Effector memory CD8-positive, alpha-beta T cell (primary cell): ENCODE measurements around the gene CLIP3.
"Not testable (repeated sequence)": the region's sequence is repeated elsewhere in the genome, so short reads cannot be mapped to it uniquely, and the experiment has no call there.

Source experiments
- ATAC-seq: fragments of 150-1000 bp; cut with Tn5 transposase; replicated peaks from 2 replicates; pipeline ENCODE4 v1.10.0; 2021; ENCODE audit warnings: mild to moderate bottlenecking, moderate library complexity
- DNase-seq, 3 experiments: peaks; one replicate each; pipeline ENCODE4 v3.0.0; 2021
- H3K27ac Mint-ChIP-seq, 2 donors: one replicate each; pipeline ENCODE4 v1.8.0; 2022; ENCODE audit warnings: mild to moderate bottlenecking in 2 of 2, mixed read lengths in 2 of 2, moderate library complexity in 2 of 2
- H3K27me3 Mint-ChIP-seq, 2 donors: one replicate each; pipeline ENCODE4 v1.8.0; 2022; ENCODE audit warnings: mixed read lengths in 2 of 2
- H3K36me3 Mint-ChIP-seq: one replicate; pipeline ENCODE4 v1.8.0; 2022; ENCODE audit warnings: mild to moderate bottlenecking, moderate library complexity, mixed read lengths; ENCODE audit not compliant: insufficient read depth
- H3K4me1 Mint-ChIP-seq, 2 donors: one replicate each; pipeline ENCODE4 v1.8.0; 2022; ENCODE audit warnings: low read depth in 2 of 2, mixed read lengths in 2 of 2
- H3K4me3 Mint-ChIP-seq, 2 donors: one replicate each; pipeline ENCODE4 v1.8.0; 2022; ENCODE audit warnings: mild to moderate bottlenecking in 2 of 2, mixed read lengths in 2 of 2, moderate library complexity in 2 of 2
- H3K9me3 Mint-ChIP-seq, 2 donors: one replicate each; pipeline ENCODE4 v1.8.0; 2022; ENCODE audit warnings: mixed read lengths in 2 of 2

Gene CLIP3

DNA sequence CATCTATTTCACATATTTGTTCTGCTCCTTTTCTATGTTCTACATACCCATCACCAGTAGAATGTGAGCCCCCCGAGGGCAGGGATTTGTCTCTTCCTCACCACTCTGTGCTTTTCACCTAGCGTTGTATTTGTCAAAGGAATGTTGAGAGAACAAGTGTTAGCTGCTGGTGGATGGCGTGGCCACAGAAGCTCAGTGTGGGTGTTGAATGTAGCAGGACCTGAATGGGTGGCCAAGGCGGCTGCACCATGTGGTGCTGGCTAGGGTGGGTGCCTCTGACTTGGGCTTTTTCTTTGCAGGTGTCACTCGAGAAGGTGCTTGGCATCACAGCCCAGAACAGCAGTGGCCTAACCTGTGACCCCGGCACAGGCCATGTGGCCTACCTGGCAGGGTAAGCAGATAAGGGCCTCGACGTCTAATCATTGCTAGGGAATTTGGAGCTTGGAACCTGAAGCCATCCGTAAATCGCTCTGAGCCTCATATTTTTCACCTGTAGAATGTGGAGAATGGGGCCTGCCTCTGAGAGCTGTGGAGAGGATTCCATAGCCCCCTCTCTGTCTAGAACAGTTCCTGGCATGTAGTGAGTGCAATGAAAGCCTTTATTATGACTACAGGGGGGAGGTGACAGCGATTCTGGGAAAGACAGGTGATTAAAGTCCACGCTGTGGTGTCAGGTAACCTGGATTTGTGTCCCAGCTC, 26.0 kb upstream of the CLIP3 start:
- no peak overlapping the region for H3K4me3 Mint-ChIP-seq

DNA sequence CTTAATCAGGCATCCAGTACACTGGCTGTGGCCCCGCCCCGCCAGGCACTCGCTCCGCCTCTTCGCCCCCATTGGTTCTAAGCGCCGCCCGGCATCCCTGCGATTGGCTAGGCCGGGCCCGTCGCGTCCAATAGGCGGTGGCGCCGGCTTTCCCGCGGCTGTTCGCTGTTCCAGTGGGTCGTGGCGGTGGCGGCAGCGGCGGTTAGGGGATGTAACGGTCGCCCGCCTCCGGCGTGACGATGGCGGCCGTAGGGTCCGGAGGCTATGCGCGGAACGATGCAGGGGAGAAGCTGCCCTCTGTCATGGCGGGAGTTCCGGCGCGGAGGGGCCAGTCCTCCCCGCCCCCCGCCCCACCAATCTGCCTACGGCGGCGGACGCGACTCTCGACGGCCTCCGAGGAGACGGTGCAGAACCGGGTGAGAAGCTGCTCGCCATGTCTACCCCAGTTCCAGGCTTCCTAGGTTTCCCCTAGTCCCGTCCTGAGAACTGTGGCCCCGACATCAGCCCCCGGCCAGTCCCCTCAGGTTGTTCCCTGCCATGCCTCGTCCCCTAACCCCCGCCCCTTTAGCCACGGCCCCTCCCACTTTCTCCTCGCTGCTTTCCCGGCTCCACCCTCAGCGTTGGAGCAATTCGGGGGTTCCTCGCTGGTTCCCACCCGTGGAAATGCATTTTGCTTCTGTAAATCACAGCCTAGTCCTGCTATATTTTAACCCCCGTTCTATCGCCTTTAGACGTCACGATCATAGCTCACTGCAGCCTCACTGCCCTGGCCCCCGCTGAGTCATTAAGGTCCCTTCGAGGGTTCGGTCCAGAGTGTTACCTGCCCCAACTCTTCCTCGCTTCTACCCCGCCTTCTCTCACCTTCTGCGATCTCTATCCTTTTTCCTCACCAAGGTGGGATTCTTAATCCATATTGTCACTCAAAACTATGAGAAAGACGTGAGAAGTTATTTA, 22.3 kb upstream of the CLIP3 start, which contains the start of gene WDR62:
WDR62 (plus strand) TSS at position 165 of the 954 bp plus-strand sequence; CDS start at position 240, 75 bp downstream.
- H3K27me3 Mint-ChIP-seq: no peaks in the 10 kb centered on the region
- peaks cover 14% of the 10 kb centered on the region for H3K36me3 Mint-ChIP-seq
- DNase-seq (peak in 2 of 3 experiments; percentile 93), ATAC-seq (peak; percentile 69)
- H3K9me3 Mint-ChIP-seq: no peaks in the 10 kb centered on the region
- peak within 1 kb of the TSS; percentile 87 to 88 for H3K4me3 Mint-ChIP-seq
- peak within 1 kb of the TSS; percentile 86 to 96 for H3K27ac Mint-ChIP-seq
- peaks cover 5 to 13% of the 10 kb centered on the region in 2 donors for H3K4me1 Mint-ChIP-seq

More for the DNA sequence above, 26.0 kb upstream of the CLIP3 start:
- H3K4me1 Mint-ChIP-seq: peaks cover 5 to 7% of the 10 kb centered on the region in 2 donors
- no peak for ATAC-seq
- H3K36me3 Mint-ChIP-seq: peaks cover 14% of the 10 kb centered on the region
- H3K27me3 Mint-ChIP-seq: no peaks in the 10 kb centered on the region
- DNase-seq: no peak
- no peak overlapping the region for H3K27ac Mint-ChIP-seq
- H3K9me3 Mint-ChIP-seq: no peaks in the 10 kb centered on the region

DNA sequence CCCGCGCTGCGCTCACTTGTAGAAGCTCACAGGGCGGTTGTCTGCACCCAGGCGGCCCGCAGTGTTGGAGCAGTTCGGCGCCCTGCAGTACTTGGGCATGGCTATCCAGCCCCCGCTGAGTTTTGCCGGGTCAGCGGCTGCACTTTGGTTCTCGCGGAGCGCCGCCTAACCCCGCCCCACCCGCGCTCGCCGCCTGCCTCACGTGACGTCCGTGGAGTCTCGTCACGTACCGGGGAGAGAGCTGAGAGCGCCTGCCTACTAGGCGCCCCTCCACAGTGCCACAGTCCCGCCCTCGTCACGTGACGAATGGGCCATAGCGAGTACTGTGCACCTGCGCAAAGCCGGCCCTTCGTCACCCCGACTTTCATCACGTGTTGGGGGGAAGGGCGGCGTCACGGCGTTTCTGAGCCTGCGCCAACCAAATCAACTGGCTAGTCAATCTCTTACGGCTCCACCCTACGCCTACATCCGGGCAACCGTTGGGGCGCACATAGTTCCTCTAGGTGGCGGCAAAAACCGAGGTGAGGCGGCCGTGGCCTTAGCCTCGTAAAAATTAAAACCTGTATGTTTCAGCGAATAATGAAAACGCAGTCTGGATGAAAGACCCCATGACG, 21.6 kb upstream of the CLIP3 start, which contains the start of gene THAP8:
THAP8 (minus strand) TSS at position 167 of the 614 bp plus-strand sequence; CDS start at position 99, 68 bp downstream.
- ATAC-seq: peak; percentile 82
- Mint-ChIP-seq H3K4me3 (peak within 1 kb of the TSS; percentile 87 to 88), H3K4me1 (peaks cover 5 to 13% of the 10 kb centered on the region in 2 donors)

DNA sequence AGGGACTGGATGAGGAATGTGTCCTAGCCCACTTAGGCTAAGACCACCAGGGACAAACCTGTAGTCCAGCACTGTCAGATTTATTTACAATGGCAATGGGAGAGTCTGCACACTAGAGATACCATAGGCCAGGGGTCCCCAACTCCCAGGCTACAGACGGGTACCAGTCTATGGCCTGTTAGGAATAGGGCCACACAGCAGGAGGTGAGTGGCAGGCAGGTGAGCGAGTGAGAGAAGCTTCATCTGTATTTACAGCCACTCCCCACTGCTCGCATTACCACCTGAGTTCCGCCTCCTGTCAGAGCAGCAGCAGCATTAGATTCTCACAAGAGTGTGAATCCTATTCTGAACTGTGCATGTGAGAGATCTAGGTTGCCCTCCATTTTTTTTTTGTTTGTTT, 19.0 kb upstream of the CLIP3 start:
- H3K27ac Mint-ChIP-seq: no peak overlapping the region
- no peak for ATAC-seq
- DNase-seq: no peak
- peaks cover 5 to 13% of the 10 kb centered on the region in 2 donors for H3K4me1 Mint-ChIP-seq
- no peaks in the 10 kb centered on the region for H3K9me3 Mint-ChIP-seq
- H3K4me3 Mint-ChIP-seq: no peak overlapping the region
- no peaks in the 10 kb centered on the region for H3K27me3 Mint-ChIP-seq
- peaks cover 14% of the 10 kb centered on the region for H3K36me3 Mint-ChIP-seq

More for the DNA sequence above, 21.6 kb upstream of the CLIP3 start, which contains the start of gene THAP8:
- Mint-ChIP-seq H3K27ac (peak within 1 kb of the TSS; percentile 86 to 96), H3K9me3 (no peaks in the 10 kb centered on the region), H3K27me3 (no peaks in the 10 kb centered on the region), H3K36me3 (peaks cover 14% of the 10 kb centered on the region)
- DNase-seq: peak; percentile 99 to 100 (median 100)

DNA sequence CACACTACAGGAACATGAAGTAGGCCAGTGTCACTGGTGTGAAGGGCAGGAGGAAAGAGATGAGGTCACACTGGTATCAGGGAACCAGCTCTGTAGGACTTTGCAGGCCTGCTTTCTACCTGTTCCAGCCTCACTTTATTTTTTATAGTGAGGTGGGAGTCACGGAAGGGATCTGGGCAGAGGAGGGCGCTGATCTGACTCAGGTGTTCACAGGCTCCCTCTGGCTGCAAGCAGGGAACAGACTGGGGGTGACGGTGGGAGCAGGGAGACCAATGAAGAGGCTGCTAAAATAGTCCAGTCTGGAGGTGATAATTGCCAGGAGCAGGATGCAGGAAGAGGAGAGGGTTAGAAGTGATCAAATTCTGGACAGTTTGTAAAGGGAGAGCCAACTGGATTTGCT, 18.6 kb upstream of the CLIP3 start:
- Mint-ChIP-seq H3K27ac (no peak overlapping the region), H3K27me3 (no peaks in the 10 kb centered on the region), H3K4me3 (no peak overlapping the region), H3K9me3 (no peaks in the 10 kb centered on the region), H3K4me1 (peaks cover 6 to 13% of the 10 kb centered on the region in 2 donors), H3K36me3 (peaks cover 13% of the 10 kb centered on the region)
- DNase-seq (no peak), ATAC-seq (no peak)

DNA sequence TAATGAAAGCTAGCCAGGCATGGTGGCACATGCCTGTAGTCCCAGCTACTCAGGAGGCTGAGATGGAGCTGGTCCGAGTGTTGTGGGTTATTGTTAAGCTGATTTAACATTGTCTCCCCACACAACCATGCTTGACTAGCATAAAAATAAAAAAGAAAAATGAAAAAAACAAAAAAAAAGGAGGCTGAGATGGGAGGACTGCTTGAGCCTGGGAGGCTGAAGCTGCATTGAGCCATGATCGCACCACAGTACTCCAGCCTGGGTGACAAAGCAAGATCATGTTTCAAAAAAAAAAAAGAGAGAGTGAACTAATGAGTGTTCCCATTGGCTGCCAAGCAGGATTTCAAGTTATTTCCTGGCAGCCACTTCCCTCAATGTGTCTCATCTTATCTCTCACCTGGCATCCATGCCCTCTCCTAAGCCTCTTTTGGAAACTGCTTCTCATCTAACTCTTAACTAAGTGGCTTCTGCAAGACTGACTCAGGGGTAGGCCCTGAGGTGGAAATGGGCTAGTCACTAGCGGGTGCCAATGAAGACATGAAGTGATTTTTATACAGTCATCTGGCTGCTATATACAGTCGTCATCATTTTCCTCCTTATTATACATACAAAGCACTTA, 16.5 kb upstream of the CLIP3 start:
- Mint-ChIP-seq H3K27me3 (no peaks in the 10 kb centered on the region), H3K4me3 (no peak overlapping the region), H3K4me1 (peaks cover 4 to 6% of the 10 kb centered on the region in 2 donors), H3K9me3 (no peaks in the 10 kb centered on the region), H3K27ac (no peak overlapping the region), H3K36me3 (peaks cover 5% of the 10 kb centered on the region)
- ATAC-seq (no peak), DNase-seq (no peak)

DNA sequence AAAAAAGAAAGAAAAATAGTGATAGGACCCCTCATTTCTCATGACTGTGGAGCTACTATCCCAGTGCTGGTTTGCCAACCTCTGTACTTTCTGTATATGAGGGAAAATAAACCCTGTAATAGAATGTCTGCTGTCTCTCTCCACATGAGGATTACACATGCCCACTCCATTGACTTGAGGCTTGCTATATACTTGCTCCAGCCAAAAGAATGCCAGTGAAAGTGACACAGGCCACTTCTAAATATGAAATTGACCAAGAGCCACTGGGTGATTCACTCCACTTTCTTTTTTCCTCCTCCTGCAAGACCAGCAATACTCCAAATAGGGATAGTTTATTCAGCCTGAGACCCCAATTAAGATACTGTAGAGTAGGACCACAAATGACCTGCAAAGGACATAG, 15.2 kb upstream of the CLIP3 start:
- Mint-ChIP-seq H3K27me3 (no peaks in the 10 kb centered on the region), H3K4me3 (no peak overlapping the region), H3K36me3 (peaks cover 3% of the 10 kb centered on the region), H3K27ac (no peak overlapping the region), H3K4me1 (peaks cover 1 to 4% of the 10 kb centered on the region in 2 donors), H3K9me3 (no peaks in the 10 kb centered on the region)
- no peak for DNase-seq
- no peak for ATAC-seq

DNA sequence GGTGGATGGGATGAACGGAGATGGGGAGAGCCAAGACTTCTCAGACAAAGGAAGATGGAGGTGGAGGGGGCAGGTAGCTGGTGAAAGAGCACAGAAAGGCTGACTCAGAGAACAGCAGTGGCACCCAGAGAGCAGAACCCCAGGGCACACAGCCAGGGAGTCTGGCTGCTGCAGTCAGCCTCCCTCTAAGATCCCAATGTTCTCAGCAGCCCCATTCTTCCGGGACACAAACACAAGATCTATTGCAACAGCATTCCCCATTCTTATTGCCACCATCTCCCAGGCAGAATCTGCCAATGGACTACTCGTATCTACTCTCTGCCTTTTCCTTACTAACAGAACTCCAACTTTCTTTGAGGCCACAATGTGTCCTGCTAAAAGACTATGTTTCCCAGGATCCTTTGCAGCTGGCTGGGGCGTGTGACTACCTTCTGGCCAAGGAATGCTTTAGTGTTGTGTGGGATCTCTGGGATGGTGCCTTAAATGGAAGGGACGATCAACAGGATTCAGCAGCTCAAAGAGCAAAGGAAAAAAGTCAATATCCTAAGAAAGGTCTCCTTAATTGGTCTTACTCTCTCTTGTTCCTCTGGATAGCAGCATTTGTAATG, 13.9 kb upstream of the CLIP3 start:
- Mint-ChIP-seq H3K4me3 (no peak overlapping the region), H3K9me3 (no peaks in the 10 kb centered on the region), H3K4me1 (peaks cover 1 to 4% of the 10 kb centered on the region in 2 donors), H3K36me3 (peaks cover 3% of the 10 kb centered on the region), H3K27me3 (no peaks in the 10 kb centered on the region), H3K27ac (no peak overlapping the region)
- no peak for DNase-seq
- ATAC-seq: no peak

DNA sequence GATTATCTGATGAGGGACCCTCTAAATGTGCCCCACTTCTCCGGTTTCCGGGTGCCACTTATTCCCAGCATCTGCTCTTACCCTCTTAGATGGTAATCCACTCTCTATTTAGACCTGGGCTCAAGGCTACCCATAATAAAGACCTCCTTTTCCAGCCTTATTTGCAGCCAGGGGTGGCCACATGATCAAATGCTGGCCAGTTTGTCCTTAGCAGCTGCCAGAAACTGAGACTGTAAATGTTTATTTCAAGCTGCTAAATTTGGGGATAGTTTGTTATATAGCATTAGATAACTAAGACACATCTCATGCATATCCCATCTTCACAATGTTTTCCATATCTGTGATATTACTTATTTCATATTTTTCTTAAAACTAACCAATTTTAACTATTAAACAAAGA, 11.3 kb upstream of the CLIP3 start:
- H3K27ac Mint-ChIP-seq: no peak overlapping the region
- peaks cover 3% of the 10 kb centered on the region for H3K36me3 Mint-ChIP-seq
- H3K4me3 Mint-ChIP-seq: no peak overlapping the region
- DNase-seq (no peak), ATAC-seq (no peak)
- H3K9me3 Mint-ChIP-seq: no peaks in the 10 kb centered on the region
- H3K27me3 Mint-ChIP-seq: no peaks in the 10 kb centered on the region
- peaks cover 0 to 4% of the 10 kb centered on the region in 2 donors for H3K4me1 Mint-ChIP-seq

DNA sequence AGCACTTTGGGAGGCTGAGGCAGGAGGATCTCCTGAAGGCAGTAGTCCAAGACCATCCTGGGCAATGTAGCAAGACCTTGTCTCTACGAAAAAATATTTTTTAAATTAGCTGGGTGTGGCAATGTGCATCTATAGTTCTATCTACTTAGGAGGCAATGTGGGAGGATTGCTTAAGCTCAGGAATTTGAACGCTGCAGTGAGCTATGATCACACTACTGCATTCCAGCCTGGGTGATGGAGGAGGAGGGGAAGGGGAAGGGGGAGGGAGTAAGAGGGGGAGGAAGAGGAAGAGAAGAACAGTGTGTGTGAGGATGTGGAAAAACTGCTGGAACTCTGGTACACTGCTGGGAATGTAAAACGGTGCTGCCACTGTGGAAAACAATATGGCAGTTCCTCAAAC, 9.2 kb upstream of the CLIP3 start:
- Mint-ChIP-seq H3K27me3 (no peaks in the 10 kb centered on the region), H3K4me1 (peaks cover 6 to 13% of the 10 kb centered on the region in 2 donors), H3K36me3 (no peaks in the 10 kb centered on the region), H3K4me3 (no peak overlapping the region), H3K27ac (peak overlapping the region in 1 of 2 donors; percentile 10), H3K9me3 (no peaks in the 10 kb centered on the region)
- no peak for DNase-seq
- ATAC-seq: no peak

DNA sequence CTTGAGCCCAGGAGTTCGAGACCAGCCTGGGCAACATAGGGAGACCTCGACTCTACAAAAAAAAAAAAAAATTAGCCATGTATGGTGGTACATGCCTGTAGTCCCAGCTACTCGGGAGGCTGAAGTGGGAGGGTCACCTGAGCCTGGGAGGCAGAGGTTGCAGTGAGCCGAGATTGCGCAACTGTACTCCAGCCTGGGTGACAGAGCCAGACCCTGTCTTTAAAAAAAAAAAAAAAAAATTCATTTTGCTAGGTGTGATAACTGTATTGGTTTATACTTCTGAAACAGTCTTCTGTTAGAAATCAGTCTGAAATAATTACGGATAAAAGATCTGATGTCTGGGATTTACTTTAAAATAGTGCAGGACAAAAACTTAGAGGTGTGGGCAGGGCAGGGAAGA, 8.4 kb upstream of the CLIP3 start:
- DNase-seq, H3K36me3 Mint-ChIP-seq, ATAC-seq, H3K27me3 Mint-ChIP-seq, H3K4me3 Mint-ChIP-seq, H3K9me3 Mint-ChIP-seq: not testable (repeated sequence)
- Mint-ChIP-seq H3K4me1 (peaks cover 7 to 14% of the 10 kb centered on the region in 2 donors), H3K27ac (peak overlapping the region in 1 of 2 donors; percentile 54)

DNA sequence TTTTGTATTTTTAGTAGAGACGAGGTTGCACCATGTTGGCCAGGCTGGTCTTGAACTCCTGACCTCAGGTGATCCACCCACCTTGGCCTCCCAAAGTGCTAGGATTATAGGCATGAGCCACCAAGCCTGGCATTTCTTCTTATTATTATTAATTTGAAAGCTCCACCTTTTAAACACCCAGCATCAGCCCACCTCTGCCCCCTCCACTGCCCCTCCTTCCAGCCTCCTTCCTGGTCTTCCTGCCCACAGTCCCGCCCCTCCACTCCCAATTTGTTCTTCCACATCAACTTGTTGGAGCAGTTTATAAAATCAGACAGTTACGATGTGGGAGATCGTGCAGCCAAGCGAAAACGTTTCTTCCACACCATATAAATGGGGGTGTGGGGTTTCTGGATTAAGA, 7.8 kb upstream of the CLIP3 start:
- peak overlapping the region in 1 of 2 donors; percentile 54 for H3K27ac Mint-ChIP-seq
- ATAC-seq (no peak), DNase-seq (no peak)
- H3K9me3 Mint-ChIP-seq: no peaks in the 10 kb centered on the region
- no peaks in the 10 kb centered on the region for H3K36me3 Mint-ChIP-seq
- no peaks in the 10 kb centered on the region for H3K27me3 Mint-ChIP-seq
- H3K4me3 Mint-ChIP-seq: no peak overlapping the region
- H3K4me1 Mint-ChIP-seq: peaks cover 12 to 17% of the 10 kb centered on the region in 2 donors
